Neural cell (in vitro differentiated cells): ENCODE data around the gene CUX1. TPM values are rescaled to one million over a fixed set of nuclear protein-coding genes. Genes with fewer than 3 reads are reported as not detected.

Experiments
- H2AFZ ChIP-seq: fragments of 200-600, 300-800 bp; sonication (generic), shearing (Covaris generic); 2 replicates; pipeline ENCODE4 v1.6.0; 2014; ENCODE audit warnings: low read depth, mild to moderate bottlenecking, antibody characterized with exemption, low read length, moderate library complexity
- H3F3A ChIP-seq: fragments of 200-600 bp; shearing (Covaris generic); 2 replicates; pipeline ENCODE4 v1.6.1; 2016; ENCODE audit warnings: mild to moderate bottlenecking, moderate library complexity, mixed read lengths, antibody characterized with exemption, low read length; ENCODE audit not compliant: insufficient read depth, poor library complexity, severe bottlenecking
- H3K27ac ChIP-seq: fragments of 200-600, 300-800 bp; sonication (generic), shearing (Covaris generic); 2 replicates; pipeline ENCODE4 v1.5.1; 2014; ENCODE audit warnings: mild to moderate bottlenecking, low read length, moderate library complexity
- H3K27me3 ChIP-seq: fragments of 300-800, 200-600 bp; sonication (generic), shearing (Covaris generic); 2 replicates; pipeline ENCODE4 v1.6.0; 2014; ENCODE audit warnings: mild to moderate bottlenecking, low read depth, low read length, moderate library complexity; ENCODE audit not compliant: insufficient read depth
- H3K36me3 ChIP-seq: fragments of 300-800, 200-600 bp; sonication (generic), shearing (Covaris generic); 2 replicates; pipeline ENCODE4 v1.5.1; 2014; ENCODE audit warnings: mild to moderate bottlenecking, antibody characterized with exemption, low read length, moderate library complexity; ENCODE audit not compliant: insufficient read depth
- H3K4me2 ChIP-seq: fragments of 300-800, 200-600 bp; sonication (generic), shearing (Covaris generic); 2 replicates; pipeline ENCODE4 v1.6.0; 2014; ENCODE audit warnings: mild to moderate bottlenecking, low read length
- H3K4me3 ChIP-seq: fragments of 300-800, 200-600 bp; sonication (generic), shearing (Covaris generic); 2 replicates; pipeline ENCODE4 v1.5.1; 2014; ENCODE audit warnings: mild to moderate bottlenecking, low read length, moderate library complexity
- H3K79me2 ChIP-seq: fragments of 200-600 bp; shearing (Covaris generic); replicated peaks from 2 replicates; pipeline ENCODE4 v1.6.0; 2014; ENCODE audit warnings: mild to moderate bottlenecking, low read length, moderate library complexity; ENCODE audit not compliant: insufficient read depth
- H3K9ac ChIP-seq: fragments of 300-800, 200-600 bp; sonication (generic), shearing (Covaris generic); 2 replicates; pipeline ENCODE4 v1.6.1; 2016; ENCODE audit warnings: mild to moderate bottlenecking, low read length, mixed read lengths
- H3K9me2 ChIP-seq: fragments of 200-600 bp; shearing (Covaris generic); 2 replicates; pipeline ENCODE4 v1.6.1; 2016; ENCODE audit warnings: mild to moderate bottlenecking, low read length, mixed read lengths; ENCODE audit not compliant: insufficient read depth
- H3K9me3 ChIP-seq: fragments of 200-600, 300-800 bp; sonication (generic), shearing (Covaris generic); 2 replicates; pipeline ENCODE4 v1.6.1; 2016; ENCODE audit warnings: mild to moderate bottlenecking, mixed run types, low read length, moderate library complexity, mixed read lengths
- H4K20me1 ChIP-seq: fragments of 200-600 bp; shearing (Covaris generic); 2 replicates; pipeline ENCODE4 v1.6.1; 2016; ENCODE audit warnings: mild to moderate bottlenecking, mixed run types; ENCODE audit not compliant: insufficient read depth
- EP300 ChIP-seq: fragments of 450-650 bp; conservative IDR thresholded peaks from 2 replicates; pipeline ENCODE4 v1.6.1; 2014; ENCODE audit warnings: antibody characterized with exemption, mild to moderate bottlenecking, moderate library complexity; ENCODE audit not compliant: poor library complexity, severe bottlenecking
- EZH2 ChIP-seq: fragments of 200-600, 300-800 bp; shearing (Covaris generic), sonication (generic); IDR thresholded peaks from 2 replicates; pipeline ENCODE4 v1.6.1; 2014; ENCODE audit warnings: antibody characterized with exemption, low read length, borderline replicate concordance, mild to moderate bottlenecking; ENCODE audit not compliant: insufficient read depth, poor library complexity, severe bottlenecking
- MXI1 ChIP-seq: fragments of 450-650 bp; conservative IDR thresholded peaks from 2 replicates; pipeline ENCODE4 v1.6.1; 2014; ENCODE audit warnings: antibody characterized with exemption, mild to moderate bottlenecking; ENCODE audit not compliant: poor library complexity, severe bottlenecking
- POLR2AphosphoS5 ChIP-seq: IDR thresholded peaks from 2 replicates; pipeline ENCODE4 v1.6.1; 2012
- RAD21 ChIP-seq: fragments of 450-650 bp; conservative IDR thresholded peaks from 2 replicates; pipeline ENCODE4 v1.6.1; 2014; ENCODE audit warnings: antibody characterized with exemption, mild to moderate bottlenecking, moderate library complexity
- REST ChIP-seq: IDR thresholded peaks from 2 replicates; pipeline ENCODE4 v1.6.1; 2012; ENCODE audit warnings: borderline replicate concordance
- SMC3 ChIP-seq: fragments of 450-650 bp; conservative IDR thresholded peaks from 2 replicates; pipeline ENCODE4 v1.6.1; 2014; ENCODE audit warnings: antibody characterized with exemption, mild to moderate bottlenecking, moderate library complexity; ENCODE audit not compliant: poor library complexity
- TAF1 ChIP-seq: IDR thresholded peaks from 2 replicates; pipeline ENCODE4 v1.6.1; 2012; ENCODE audit warnings: low read depth
- polyA plus RNA-seq: library from polyadenylated mRNA; depleted of rRNA; stranded (reverse); fragments of >200 nt; gene quantifications from 2 replicates; pipeline ENCODE4 v1.2.3, GENCODE V29; 2014
- TF ChIP-seq, protein P1 (sequence below): fragments of 450-650 bp; IDR thresholded peaks from 2 replicates; pipeline ENCODE4 v1.5.1; 2014; ENCODE audit warnings: antibody characterized with exemption, mild to moderate bottlenecking, moderate library complexity; ENCODE audit not compliant: poor library complexity, severe bottlenecking

The CUX1 gene
- polyA plus RNA-seq, 1 donor from 2014 or later: 26.6 TPM

DNA sequence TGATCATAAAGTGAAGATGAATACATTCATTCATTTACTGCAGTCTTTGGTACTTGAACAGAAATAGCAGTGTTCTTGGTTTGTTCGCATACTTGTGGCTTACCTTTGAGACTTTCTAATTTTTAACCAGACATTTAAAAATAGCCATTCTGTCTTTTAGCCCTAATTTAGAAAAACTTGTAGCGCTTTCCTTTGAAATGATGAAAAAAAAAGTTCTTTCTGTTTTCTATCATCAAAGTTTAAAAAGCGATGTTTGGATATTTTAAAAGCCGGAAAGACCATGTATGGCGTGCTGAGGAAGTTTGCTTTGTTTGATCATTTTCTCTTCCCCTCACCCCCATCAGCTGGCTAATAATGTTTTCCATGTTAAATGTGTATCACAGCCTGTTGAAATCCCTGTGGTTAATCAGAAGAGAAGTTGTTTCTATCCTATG lies 116.3 kb downstream of the CUX1 start:
- Histone ChIP-seq H3F3A (peaks cover 3% of the 10 kb centered on the region), H4K20me1 (no peaks in the 10 kb centered on the region), H3K36me3 (no peaks in the 10 kb centered on the region), H3K79me2 (peaks cover 5% of the 10 kb centered on the region), H3K27ac (no peak overlapping the region), H3K9me3 (no peaks in the 10 kb centered on the region), H2AFZ (no peak overlapping the region), H3K9me2 (no peaks in the 10 kb centered on the region), H3K4me3 (no peak overlapping the region), H3K27me3 (no peaks in the 10 kb centered on the region), H3K9ac (no peak overlapping the region), H3K4me2 (no peak overlapping the region)
- TF ChIP-seq TAF1 (no peak), POLR2AphosphoS5 (no peak), RAD21 (no peak), EZH2 (no peak), EP300 (no peak), MXI1 (no peak), SMC3 (no peak), REST (no peak)
- TF ChIP-seq, protein P1, sequence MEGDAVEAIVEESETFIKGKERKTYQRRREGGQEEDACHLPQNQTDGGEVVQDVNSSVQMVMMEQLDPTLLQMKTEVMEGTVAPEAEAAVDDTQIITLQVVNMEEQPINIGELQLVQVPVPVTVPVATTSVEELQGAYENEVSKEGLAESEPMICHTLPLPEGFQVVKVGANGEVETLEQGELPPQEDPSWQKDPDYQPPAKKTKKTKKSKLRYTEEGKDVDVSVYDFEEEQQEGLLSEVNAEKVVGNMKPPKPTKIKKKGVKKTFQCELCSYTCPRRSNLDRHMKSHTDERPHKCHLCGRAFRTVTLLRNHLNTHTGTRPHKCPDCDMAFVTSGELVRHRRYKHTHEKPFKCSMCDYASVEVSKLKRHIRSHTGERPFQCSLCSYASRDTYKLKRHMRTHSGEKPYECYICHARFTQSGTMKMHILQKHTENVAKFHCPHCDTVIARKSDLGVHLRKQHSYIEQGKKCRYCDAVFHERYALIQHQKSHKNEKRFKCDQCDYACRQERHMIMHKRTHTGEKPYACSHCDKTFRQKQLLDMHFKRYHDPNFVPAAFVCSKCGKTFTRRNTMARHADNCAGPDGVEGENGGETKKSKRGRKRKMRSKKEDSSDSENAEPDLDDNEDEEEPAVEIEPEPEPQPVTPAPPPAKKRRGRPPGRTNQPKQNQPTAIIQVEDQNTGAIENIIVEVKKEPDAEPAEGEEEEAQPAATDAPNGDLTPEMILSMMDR: no peak

DNA sequence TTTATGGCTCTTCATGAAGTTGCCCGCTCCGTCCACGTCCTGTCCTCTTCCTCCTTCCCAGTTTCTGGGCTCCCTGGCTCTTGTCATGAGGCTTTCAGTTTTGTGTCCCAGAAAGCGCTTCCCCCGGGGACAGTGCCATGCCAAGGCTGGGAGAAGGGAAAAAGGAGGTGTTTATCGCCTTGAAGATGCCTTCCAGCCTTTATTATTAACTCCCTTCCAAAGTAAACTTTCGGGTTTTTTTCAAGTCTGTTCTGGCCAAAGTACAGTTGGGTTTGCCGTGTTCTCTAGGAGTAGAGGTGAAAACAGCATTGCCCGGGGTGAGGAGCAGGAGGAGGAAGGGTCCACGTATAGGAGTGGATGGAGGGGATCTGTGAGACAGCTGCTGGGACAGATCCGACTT lies 117.2 kb downstream of the CUX1 start:
- Histone ChIP-seq H3K36me3 (no peaks in the 10 kb centered on the region), H2AFZ (no peak overlapping the region), H3K27ac (no peak overlapping the region), H3K9me2 (no peaks in the 10 kb centered on the region), H3K4me3 (no peak overlapping the region), H4K20me1 (no peaks in the 10 kb centered on the region), H3K27me3 (no peaks in the 10 kb centered on the region), H3K4me2 (no peak overlapping the region), H3F3A (peaks cover 3% of the 10 kb centered on the region), H3K9me3 (no peaks in the 10 kb centered on the region), H3K9ac (no peak overlapping the region), H3K79me2 (peaks cover 7% of the 10 kb centered on the region)
- TF ChIP-seq EZH2 (no peak), RAD21 (no peak), EP300 (no peak), REST (no peak), SMC3 (no peak)
